HG02678 (cell line): Measurements from ENCODE around the gene ZNF227.
A peak's percentile ranks its signal among the peaks of the same experiment; 100 is the strongest.
"Not testable (repeated sequence)": the region's sequence is repeated elsewhere in the genome, so short reads cannot be mapped to it uniquely, and the experiment has no call there.

Experiments
- ATAC-seq: cut with Tn5 transposase; IDR thresholded peaks from one replicate; pipeline ENCODE4 v1.9.1; 2021; ENCODE audit warnings: mild to moderate bottlenecking, moderate library complexity; ENCODE audit not compliant: unreplicated experiment

The ZNF227 gene

GRCh38 chr19:44212250-44212865 is at the start of gene ZNF227:
Gene ZNF227 (plus strand): TSS chr19:44212532. CDS start chr19:44217793, 5,261 bp downstream.
- ATAC-seq = peak; percentile 88

GRCh38 chr19:44163789-44164188 is 48.5 kb upstream of the ZNF227 start:
- no peak for ATAC-seq

DNA sequence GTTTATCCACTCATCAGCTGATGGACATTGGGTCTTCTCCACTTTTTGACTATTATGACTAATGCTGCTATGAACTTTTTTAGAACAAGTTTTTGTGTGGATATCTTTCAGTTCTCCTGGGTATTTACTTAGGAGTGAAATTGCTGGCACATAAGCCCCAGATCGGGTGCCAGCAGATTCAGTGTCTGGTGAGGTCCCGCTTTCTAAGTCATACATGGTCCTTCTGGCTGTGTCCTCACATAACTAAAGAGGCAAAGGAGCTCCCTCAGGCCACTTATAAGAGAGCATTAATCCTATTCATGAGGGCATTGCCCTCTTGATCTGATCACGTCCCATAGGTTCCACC is 48.0 kb upstream of the ZNF227 start:
- peak; percentile 3 for ATAC-seq

- ATAC-seq = peak; percentile 88
These were observed 47.4 kb upstream of the ZNF227 start, which contains the start of gene ZNF226 for GRCh38 chr19:44164673-44165512. Gene ZNF226 (plus strand): TSS chr19:44165100. CDS start chr19:44170081, 4,981 bp downstream.

DNA sequence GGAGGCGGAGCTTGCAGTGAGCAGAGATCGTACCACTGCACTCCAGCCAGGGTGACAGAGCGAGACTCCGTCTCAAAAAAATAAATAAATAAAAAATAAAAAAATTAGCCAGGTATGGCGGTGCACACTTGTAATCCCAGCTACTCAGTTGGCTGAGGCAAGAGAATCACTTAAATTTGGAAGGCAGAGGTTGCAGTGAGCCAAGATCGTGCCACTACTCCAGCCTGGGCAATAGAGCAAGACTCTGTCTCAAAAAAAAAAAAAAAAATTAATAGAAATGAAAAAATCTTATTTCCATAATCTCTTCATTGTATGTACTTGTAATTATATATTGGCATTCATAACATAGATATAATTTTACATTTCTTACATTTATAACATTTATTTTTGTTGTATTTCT is 41.7 kb upstream of the ZNF227 start:
- ATAC-seq = not testable (repeated sequence)

- no peak for ATAC-seq
These were observed 35.7 kb upstream of the ZNF227 start for GRCh38 chr19:44176590-44176989.

- ATAC-seq = no peak
These were observed 31.4 kb upstream of the ZNF227 start for GRCh38 chr19:44180968-44181367.

DNA sequence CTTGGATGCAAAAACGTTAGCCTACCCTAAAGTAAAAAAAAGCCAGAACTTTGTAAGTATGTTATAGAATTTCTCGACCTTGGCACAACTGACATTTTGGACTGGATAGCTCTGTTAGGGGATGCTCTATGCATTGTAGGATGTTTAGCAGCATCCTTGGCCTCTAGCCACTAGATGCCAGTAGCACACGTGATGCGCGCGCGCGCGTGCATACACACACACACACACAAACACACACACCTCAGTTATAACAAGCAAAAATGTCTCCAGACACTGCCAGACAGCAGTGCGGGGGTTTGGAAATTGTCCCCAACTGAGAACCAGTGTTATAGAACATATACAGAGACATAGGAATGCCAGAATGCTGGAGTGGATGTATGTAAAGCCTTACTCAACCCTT is 30.2 kb upstream of the ZNF227 start:
- ATAC-seq = no peak

- ATAC-seq = no peak
These were observed 22.3 kb upstream of the ZNF227 start for GRCh38 chr19:44190020-44190419.

DNA sequence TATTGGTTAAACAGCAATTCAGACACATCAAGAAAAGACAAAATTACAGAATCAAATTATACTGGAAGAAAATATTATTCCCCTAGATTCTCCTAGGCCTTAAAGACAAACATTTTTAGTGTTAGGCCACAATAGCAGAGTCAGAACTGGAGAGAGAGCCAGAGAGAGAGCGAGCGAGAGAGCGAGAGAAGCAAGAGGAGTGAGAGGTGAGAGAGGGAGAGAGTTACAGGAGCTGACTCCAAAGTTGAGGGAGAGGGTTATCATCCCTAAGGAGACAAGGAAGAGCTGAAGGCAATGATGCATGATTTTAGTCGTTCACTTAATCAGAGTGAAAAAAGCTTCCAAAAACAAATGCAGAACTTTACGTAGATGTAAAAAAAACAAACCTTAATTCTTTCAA is 20.2 kb upstream of the ZNF227 start:
- ATAC-seq = no peak

DNA sequence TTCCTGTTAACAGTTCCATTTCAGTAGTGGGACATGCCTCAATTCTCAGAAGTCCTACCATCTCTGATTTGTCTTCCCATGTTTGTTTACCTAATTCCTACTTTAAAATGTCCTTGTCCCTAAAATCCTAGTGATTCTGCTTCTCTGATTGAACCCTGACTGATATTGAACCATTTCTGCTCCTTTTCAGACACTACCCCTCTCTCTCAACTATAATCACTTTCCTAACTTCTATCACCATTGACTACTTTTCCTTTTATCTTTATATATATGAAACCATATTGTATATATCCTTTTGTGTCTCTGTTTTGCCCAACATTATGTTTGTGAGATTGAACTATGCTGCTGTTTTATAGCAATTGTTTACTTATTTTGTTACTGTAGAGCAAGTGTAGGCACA is 15.6 kb upstream of the ZNF227 start:
- ATAC-seq = no peak

DNA sequence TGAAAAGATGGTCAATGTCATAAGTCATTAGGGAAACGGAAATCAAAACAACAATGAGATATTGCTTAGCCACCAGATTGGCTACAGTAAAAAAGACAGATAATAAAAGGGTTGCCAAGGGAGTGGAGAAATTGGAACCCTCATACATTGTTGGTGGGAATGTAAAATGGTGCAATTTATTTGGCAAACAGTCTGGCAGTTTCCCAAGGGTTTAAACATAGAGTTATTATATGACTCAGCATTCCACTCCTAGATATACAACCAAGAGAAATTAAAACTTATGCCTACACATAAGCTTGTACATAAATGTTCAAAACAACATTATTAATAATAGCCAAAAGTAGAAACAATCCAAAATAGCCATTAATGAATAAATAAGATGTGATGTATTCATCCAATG is 9.9 kb upstream of the ZNF227 start:
- no peak for ATAC-seq

DNA sequence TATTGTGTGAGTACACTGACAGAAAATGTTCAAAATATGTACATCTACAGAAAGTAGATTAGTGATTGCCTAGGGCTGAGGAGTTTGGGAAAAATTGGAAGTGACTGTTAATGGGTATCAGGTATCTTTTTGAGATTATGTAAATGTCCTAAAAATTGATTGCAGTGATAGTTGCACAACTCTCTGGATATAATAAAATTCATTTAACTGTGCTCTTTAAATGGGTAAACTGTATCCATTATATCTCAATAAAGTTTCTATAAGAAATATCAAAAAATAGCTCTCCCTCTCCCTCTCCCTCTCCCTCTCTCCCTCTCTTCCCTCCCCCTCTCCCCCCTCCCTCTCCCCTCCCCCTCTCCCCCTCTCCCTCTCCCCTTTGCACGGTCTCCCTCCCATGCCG is 9.4 kb upstream of the ZNF227 start:
- no peak for ATAC-seq

DNA sequence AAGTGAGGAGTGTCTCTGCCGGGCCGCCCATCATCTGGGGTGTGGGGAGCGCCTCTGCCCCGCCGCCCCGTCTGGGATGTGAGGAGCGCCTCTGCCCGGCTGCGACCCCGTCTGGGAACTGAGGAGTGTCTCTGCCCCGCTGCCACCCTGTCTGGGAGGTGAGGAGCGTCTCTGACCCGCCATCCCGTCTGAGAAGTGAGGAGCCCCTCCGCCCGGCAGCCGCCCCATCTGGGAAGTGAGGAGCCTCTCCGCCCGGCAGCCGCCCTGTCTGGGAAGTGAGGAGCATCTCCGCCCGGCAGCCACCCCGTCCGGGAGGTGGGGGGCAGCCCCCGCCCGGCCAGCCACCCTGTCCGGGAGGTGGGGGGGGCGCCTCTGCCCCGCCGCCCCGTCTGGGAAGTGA is 8.5 kb upstream of the ZNF227 start:
- not testable (repeated sequence) for ATAC-seq

DNA sequence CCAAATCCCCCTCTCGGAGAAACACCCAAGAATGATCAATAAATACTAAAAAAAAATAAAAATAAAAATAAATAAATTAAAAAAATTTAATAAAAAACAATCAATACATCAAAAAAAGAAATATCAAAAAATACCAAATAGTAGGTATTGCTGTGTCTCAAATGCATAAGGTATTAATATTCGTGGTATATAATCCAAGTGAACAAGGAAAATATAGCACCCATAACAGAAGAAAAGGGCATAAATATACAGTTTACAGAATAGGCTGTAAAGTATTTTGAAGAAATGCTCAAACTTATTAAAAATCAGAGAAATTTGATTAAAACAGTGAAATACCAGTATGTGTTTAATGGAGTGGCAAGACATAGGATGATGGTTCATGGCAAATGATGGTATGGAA is 7.6 kb upstream of the ZNF227 start:
- no peak for ATAC-seq

DNA sequence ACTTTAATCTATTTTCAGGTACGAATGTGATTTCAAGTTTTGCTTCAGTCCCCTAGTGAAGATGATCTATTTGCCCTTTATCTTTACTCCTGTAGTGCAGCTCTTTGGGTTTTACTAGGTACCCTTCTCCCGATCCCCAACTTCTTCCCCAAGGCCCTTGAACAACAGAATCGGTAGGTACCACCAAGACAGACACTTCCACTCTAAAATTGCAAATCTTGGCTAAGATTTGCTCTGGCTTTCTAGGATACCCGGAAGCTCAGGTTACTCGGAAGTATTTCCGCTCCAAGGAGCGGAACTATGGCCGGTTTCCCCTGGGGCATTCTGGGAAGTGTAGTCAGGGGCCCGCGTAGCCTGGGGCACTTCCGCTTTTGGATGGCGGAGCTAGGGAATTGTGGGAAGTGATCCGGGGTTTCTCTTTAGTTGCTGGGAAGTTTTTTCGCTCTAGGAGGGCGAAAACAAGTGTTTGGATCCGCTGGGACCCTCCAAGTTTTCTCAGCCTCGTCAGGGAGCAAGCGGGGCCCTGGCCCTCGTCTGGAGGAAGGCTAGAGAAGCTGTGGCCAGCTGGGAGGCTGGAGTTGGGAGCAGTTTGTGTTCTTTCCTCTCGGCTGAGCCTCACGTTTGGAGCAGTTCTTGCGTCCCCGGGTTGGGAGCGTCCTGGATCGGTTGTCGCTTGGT is 5.1 kb upstream of the ZNF227 start:
- ATAC-seq = peak; percentile 94

- no peak for ATAC-seq
These were observed 574 bp downstream of the ZNF227 start for GRCh38 chr19:44212866-44213346.

DNA sequence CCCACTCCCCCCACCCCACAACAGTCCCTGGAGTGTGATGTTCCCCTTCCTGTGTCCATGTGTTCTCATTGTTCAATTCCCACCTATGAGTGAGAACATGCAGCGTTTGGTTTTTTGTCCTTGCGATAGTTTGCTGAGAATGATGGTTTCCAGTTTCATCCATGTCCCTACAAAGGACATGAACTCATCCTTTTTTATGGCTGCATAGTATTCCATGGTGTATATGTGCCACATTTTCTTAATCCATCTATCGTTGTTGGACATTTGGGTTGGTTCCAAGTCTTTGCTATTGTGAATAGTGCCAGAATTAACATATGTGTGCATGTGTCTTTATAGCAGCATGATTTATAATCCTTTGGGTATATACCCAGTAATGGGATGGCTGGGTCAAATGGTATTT is 7.6 kb downstream of the ZNF227 start:
- not testable (repeated sequence) for ATAC-seq

DNA sequence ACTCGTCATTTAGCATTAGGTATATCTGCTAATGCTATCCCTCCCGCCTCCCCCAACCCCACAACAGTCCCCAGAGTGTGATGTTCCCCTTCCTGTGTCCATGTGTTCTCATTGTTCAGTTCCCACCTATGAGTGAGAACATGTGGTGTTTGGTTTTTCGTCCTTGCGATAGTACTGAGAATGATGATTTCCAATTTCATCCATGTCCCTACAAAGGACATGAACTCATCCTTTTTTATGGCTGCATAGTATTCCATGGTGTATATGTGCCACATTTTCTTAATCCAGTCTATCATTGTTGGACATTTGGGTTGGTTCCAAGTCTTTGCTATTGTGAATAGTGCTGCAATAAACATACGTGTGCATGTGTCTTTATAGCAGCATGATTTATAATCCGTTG is 8.4 kb downstream of the ZNF227 start:
- not testable (repeated sequence) for ATAC-seq

DNA sequence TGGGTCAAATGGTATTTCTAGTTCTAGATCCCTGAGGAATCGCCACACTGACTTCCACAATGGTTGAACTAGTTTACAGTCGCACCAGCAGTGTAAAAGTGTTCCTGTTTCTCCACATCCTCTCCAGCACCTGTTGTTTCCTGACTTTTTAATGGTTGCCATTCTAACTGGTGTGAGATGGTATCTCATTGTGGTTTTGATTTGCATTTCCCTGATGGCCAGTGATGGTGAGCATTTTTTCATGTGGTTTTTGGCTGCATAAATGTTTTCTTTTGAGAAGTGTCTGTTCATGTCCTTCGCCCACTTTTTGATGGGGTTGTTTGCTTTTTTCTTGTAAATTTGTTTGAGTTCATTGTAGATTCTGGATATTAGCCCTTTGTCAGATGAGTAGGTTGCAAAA is 9.0 kb downstream of the ZNF227 start:
- not testable (repeated sequence) for ATAC-seq

DNA sequence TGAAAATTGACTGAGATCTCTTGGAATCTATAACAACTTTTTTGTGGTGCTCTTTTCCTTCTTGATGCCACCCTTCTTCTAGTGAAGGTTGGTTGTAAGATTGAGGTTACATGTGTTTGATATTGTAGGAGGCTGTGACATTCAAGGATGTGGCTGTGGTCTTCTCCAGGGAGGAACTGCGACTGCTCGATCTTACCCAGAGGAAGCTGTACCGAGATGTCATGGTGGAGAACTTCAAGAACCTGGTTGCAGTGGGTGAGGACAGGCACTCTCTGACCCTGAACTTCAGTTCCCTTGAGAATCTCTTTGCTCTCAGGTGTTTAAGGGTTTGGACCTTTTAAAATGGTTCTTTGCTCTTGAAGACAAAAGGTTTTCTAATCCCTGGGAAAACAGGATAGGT is 16.0 kb downstream of the ZNF227 start:
- ATAC-seq = no peak

- no peak for ATAC-seq
These were observed 20.5 kb downstream of the ZNF227 start for GRCh38 chr19:44232867-44233266.
